Osteoblast (primary cell): Measurements from ENCODE around the gene TENM3. TPM values are rescaled to one million over a fixed set of nuclear protein-coding genes. Genes with fewer than 3 reads are reported as not detected.

Experiments used
- DNase-seq: peaks from one replicate; pipeline ENCODE4 v3.0.0; 2011; ENCODE audit warnings: low spot score, mixed read lengths; ENCODE audit not compliant: insufficient read length; ENCODE audit errors: missing footprints
- H2AFZ ChIP-seq: 2 replicates; pipeline ENCODE4 v1.6.0; 2011; ENCODE audit warnings: mild to moderate bottlenecking, low read length
- H3K27ac ChIP-seq: 2 replicates; pipeline ENCODE4 v1.5.1; 2011; ENCODE audit warnings: mild to moderate bottlenecking, low read depth, low read length, moderate library complexity
- H3K27me3 ChIP-seq: 2 replicates; pipeline ENCODE4 v1.6.0; 2012; ENCODE audit warnings: mild to moderate bottlenecking, control low read depth, inconsistent platforms, low read length, moderate library complexity; ENCODE audit not compliant: insufficient read depth
- H3K36me3 ChIP-seq: 2 replicates; pipeline ENCODE4 v1.5.1; 2011; ENCODE audit warnings: mild to moderate bottlenecking, low read length, control low read depth, moderate library complexity; ENCODE audit not compliant: insufficient read depth
- H3K4me1 ChIP-seq: 2 replicates; pipeline ENCODE4 v1.5.1; 2011; ENCODE audit warnings: mild to moderate bottlenecking, low read length, control low read depth, moderate library complexity; ENCODE audit not compliant: insufficient read depth
- H3K4me2 ChIP-seq: 2 replicates; pipeline ENCODE4 v1.6.0; 2011; ENCODE audit warnings: mild to moderate bottlenecking, low read length; ENCODE audit not compliant: insufficient read depth
- H3K4me3 ChIP-seq: fragments of 200-600 bp; sonication (generic); 3 replicates; pipeline ENCODE4 v1.5.1; 2012; ENCODE audit warnings: mild to moderate bottlenecking, low read length, inconsistent platforms; ENCODE audit not compliant: insufficient read depth
- H3K79me2 ChIP-seq: 2 replicates; pipeline ENCODE4 v1.6.0; 2012; ENCODE audit warnings: mild to moderate bottlenecking, low read length, control low read depth, inconsistent platforms; ENCODE audit not compliant: insufficient read depth
- H3K9me3 ChIP-seq: 2 replicates; pipeline ENCODE4 v1.5.1; 2011; ENCODE audit warnings: low read depth, low read length, control low read depth
- H4K20me1 ChIP-seq: 2 replicates; pipeline ENCODE4 v1.6.0; 2012; ENCODE audit warnings: mild to moderate bottlenecking, low read length, control low read depth; ENCODE audit not compliant: insufficient read depth
- total RNA-seq: library from RNA; depleted of rRNA; stranded (reverse); fragments of >200 nt; gene quantifications from 2 replicates; pipeline ENCODE4 v1.2.3, GENCODE V29; 2012
- TF ChIP-seq, protein P1 (sequence below): IDR thresholded peaks from 2 replicates; pipeline ENCODE4 v1.5.1; 2011; ENCODE audit warnings: mild to moderate bottlenecking, low read depth, low read length, moderate library complexity; ENCODE audit errors: extremely low read depth

TENM3 gene
- total RNA-seq, 1 donor, result 59.0 TPM

GRCh38 chr4:182448281-182449151, 205.3 kb downstream of the TENM3 start:
- no peaks in the 10 kb centered on the region for H4K20me1 ChIP-seq
- peak; percentile 100 for DNase-seq
- no peaks in the 10 kb centered on the region for H3K79me2 ChIP-seq
- peaks cover 9% of the 10 kb centered on the region for H3K4me1 ChIP-seq
- TF ChIP-seq, protein P1, sequence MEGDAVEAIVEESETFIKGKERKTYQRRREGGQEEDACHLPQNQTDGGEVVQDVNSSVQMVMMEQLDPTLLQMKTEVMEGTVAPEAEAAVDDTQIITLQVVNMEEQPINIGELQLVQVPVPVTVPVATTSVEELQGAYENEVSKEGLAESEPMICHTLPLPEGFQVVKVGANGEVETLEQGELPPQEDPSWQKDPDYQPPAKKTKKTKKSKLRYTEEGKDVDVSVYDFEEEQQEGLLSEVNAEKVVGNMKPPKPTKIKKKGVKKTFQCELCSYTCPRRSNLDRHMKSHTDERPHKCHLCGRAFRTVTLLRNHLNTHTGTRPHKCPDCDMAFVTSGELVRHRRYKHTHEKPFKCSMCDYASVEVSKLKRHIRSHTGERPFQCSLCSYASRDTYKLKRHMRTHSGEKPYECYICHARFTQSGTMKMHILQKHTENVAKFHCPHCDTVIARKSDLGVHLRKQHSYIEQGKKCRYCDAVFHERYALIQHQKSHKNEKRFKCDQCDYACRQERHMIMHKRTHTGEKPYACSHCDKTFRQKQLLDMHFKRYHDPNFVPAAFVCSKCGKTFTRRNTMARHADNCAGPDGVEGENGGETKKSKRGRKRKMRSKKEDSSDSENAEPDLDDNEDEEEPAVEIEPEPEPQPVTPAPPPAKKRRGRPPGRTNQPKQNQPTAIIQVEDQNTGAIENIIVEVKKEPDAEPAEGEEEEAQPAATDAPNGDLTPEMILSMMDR, result no peak
- no peak overlapping the region for H3K27ac ChIP-seq
- H2AFZ ChIP-seq, result peak overlapping the region; percentile 90
- peak overlapping the region; percentile 82 for H3K4me3 ChIP-seq
- H3K4me2 ChIP-seq, result peak overlapping the region; percentile 88
- no peaks in the 10 kb centered on the region for H3K9me3 ChIP-seq
- no peaks in the 10 kb centered on the region for H3K36me3 ChIP-seq
- peaks cover 12% of the 10 kb centered on the region for H3K27me3 ChIP-seq

DNA sequence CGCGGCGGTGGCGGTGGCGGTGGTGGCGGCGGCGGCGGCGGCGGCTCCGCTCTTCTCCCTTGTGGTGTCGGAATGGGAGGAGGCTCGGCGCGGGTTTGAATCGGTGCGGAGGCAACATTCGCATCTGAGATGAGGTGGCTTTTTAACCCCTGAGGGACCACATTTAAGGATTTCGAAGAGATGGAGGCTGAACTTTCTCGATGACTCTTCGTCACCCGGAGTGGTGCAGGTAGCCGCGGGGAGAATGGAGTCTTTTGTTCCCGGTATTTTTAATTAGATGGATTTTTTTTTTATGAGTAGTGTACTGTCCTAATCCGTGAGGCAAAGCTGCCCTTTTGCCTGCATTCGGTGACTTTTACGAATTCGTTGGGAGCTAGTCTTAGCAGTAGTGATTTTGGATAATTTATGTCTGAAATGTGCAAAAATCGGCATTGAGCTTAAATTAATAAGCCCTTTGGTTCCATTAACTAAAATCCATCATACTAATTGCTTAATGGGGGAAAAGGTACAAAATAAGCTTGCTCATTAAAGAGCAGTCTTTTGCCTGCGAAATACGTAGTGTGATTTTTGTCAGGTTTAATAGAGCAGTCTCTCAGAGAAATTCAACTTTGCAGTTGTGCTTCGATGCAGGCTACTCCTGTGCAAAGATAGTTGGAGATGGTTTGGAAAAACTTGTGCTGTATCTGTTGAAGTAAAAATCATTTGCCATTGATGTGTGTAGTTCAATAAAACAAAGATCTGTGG, 206.2 kb downstream of the TENM3 start:
- Histone ChIP-seq H3K27me3 (peaks cover 12% of the 10 kb centered on the region), H3K4me1 (peaks cover 9% of the 10 kb centered on the region), H3K36me3 (no peaks in the 10 kb centered on the region), H3K4me3 (peak overlapping the region; percentile 82), H3K9me3 (no peaks in the 10 kb centered on the region), H3K4me2 (peak overlapping the region; percentile 89), H2AFZ (peak overlapping the region; percentile 7), H3K27ac (no peak overlapping the region), H4K20me1 (no peaks in the 10 kb centered on the region), H3K79me2 (no peaks in the 10 kb centered on the region)
- TF ChIP-seq, protein P1, result no peak
- DNase-seq, result no peak

DNA sequence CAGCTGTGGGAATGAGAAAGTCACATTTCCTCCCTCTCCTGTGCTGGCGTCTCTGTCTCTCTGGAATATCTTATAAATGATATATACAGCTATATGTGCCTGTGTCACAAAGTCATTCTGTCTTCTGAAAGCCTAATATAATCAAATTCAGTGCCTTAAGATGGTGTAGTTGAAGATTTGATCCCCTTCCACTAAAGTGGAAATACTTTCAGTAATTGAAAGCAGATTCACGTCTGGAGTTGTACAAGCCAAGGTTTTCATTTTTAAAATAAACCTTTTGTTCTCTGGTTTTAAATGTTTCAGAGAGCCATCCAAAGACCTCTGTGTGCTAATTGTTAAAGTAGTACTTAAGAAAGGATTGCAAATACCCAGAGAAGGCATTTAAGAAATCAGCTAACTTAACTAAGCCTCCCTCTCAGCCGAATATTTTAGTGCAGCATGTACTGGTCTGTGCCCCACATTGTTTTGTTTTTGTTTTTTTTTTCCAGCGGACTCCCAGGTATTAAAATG, 206.8 kb downstream of the TENM3 start:
- TF ChIP-seq, protein P1, result no peak
- H3K27ac ChIP-seq, result no peak overlapping the region
- peak overlapping the region; percentile 82 for H3K4me3 ChIP-seq
- H3K79me2 ChIP-seq, result no peaks in the 10 kb centered on the region
- H3K4me2 ChIP-seq, result peak overlapping the region; percentile 89
- no peaks in the 10 kb centered on the region for H4K20me1 ChIP-seq
- H3K36me3 ChIP-seq, result no peaks in the 10 kb centered on the region
- peaks cover 12% of the 10 kb centered on the region for H3K27me3 ChIP-seq
- peak overlapping the region; percentile 7 for H2AFZ ChIP-seq
- H3K9me3 ChIP-seq, result no peaks in the 10 kb centered on the region
- no peak for DNase-seq
- peaks cover 9% of the 10 kb centered on the region for H3K4me1 ChIP-seq

- no peaks in the 10 kb centered on the region for H3K9me3 ChIP-seq
- TF ChIP-seq, protein P1, result no peak
- no peaks in the 10 kb centered on the region for H3K79me2 ChIP-seq
- no peak overlapping the region for H3K4me2 ChIP-seq
- H3K27ac ChIP-seq, result no peak overlapping the region
- no peak for DNase-seq
- H4K20me1 ChIP-seq, result no peaks in the 10 kb centered on the region
- no peaks in the 10 kb centered on the region for H3K36me3 ChIP-seq
- H3K4me3 ChIP-seq, result no peak overlapping the region
- peaks cover 12% of the 10 kb centered on the region for H3K27me3 ChIP-seq
- no peak overlapping the region for H2AFZ ChIP-seq
- H3K4me1 ChIP-seq, result peaks cover 9% of the 10 kb centered on the region
These were observed 208.2 kb downstream of the TENM3 start for GRCh38 chr4:182451441-182451840.
